GM19397 (cell line): ENCODE data around the gene CARS2.
"Not testable (repeated sequence)": the region's sequence is repeated elsewhere in the genome, so short reads cannot be mapped to it uniquely, and the experiment has no call there.

ENCODE experiments used
- ATAC-seq: cut with Tn5 transposase; IDR thresholded peaks from one replicate; pipeline ENCODE4 v1.9.1; 2021; ENCODE audit warnings: mild to moderate bottlenecking, moderate library complexity; ENCODE audit not compliant: unreplicated experiment

The CARS2 gene

GRCh38 chr13:110712081-110712848, 6.3 kb upstream of the CARS2 start:
- peak; percentile 32 for ATAC-seq

GRCh38 chr13:110706570-110707372, 855 bp upstream of the CARS2 start:
- no peak for ATAC-seq

- ATAC-seq = no peak
These were observed 525 bp downstream of the CARS2 start for GRCh38 chr13:110705356-110705825.

GRCh38 chr13:110702591-110703526, 3.1 kb downstream of the CARS2 start:
- ATAC-seq = no peak

GRCh38 chr13:110702089-110702488, 3.8 kb downstream of the CARS2 start:
- no peak for ATAC-seq

- ATAC-seq = not testable (repeated sequence)
These were observed 4.9 kb downstream of the CARS2 start for GRCh38 chr13:110701061-110701460.

- ATAC-seq = no peak
These were observed 5.3 kb downstream of the CARS2 start for GRCh38 chr13:110700641-110701040.

GRCh38 chr13:110700186-110700585, 5.7 kb downstream of the CARS2 start:
- ATAC-seq = no peak

- ATAC-seq = no peak
These were observed 6.5 kb downstream of the CARS2 start for GRCh38 chr13:110699148-110700145.

GRCh38 chr13:110698689-110699088, 7.2 kb downstream of the CARS2 start:
- peak; percentile 61 for ATAC-seq

- no peak for ATAC-seq
These were observed 8.1 kb downstream of the CARS2 start for GRCh38 chr13:110697842-110698241.

GRCh38 chr13:110696776-110697175, 9.1 kb downstream of the CARS2 start:
- no peak for ATAC-seq

- not testable (repeated sequence) for ATAC-seq
These were observed 10.1 kb downstream of the CARS2 start for GRCh38 chr13:110695774-110696173.

GRCh38 chr13:110690516-110690915, 15.4 kb downstream of the CARS2 start:
- ATAC-seq = no peak

- ATAC-seq = no peak
These were observed 16.2 kb downstream of the CARS2 start for GRCh38 chr13:110689711-110690110.

GRCh38 chr13:110689041-110689440, 16.9 kb downstream of the CARS2 start:
- no peak for ATAC-seq

- ATAC-seq = no peak
These were observed 18.2 kb downstream of the CARS2 start for GRCh38 chr13:110687736-110688135.

- ATAC-seq = no peak
These were observed 20.5 kb downstream of the CARS2 start for GRCh38 chr13:110685305-110686020.
